GM21390 (cell line): ENCODE results near the gene AUNIP.

Source experiments
- ATAC-seq: cut with Tn5 transposase; IDR thresholded peaks from one replicate; pipeline ENCODE4 v1.9.1; 2021; ENCODE audit not compliant: unreplicated experiment

AUNIP gene

DNA sequence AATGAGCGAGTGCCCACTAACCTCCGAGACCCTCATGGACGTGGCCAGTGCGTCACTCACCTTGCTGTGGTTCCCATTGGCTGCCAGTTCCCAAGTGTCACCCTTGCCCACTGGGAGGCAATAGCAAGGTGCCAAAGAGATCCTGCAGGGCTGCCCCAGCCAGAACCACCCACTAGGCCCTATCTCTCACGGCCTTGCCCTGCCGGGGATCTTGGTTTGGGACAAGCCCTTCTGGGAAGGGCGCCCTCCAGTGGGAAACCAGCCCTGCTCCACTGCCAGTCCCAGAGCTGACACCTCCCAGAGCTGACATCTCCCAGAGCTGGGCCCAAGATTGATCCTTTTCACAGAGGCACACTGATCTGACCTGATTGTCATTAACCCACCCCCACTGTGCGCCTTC lies 61.3 kb downstream of the AUNIP start:
- no peak for ATAC-seq

DNA sequence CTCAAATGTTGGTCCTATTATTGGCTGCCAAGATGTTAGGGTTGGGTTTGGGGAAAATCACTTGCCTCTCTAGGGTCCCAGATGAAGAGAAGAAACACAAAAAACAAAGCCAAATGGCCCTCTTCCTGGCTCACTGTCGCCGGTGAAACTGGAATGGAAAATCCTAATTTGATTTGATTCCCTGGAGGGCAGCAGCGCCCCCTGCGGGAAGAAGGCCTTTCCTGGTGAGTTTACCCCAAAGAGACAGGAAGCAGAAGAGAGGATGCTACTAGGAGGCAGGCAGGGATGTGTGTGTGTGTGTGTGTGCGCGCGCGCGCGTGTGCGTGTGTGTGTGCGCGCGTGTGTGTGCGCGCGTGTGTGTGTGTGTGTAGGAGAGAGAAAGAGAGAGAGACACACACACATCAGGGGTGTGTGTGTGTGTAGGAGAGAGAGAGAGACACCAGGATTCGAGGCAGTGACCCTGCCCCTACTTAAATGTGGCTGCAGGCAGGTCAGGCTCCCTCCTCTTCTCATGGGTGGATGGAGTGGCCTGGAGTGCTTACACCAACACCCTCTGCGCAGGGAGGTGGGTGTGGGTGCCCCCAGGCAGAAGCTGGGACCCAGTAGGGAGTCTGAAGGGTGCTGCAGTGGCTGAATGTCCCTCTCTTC lies 62.3 kb downstream of the AUNIP start:
- no peak for ATAC-seq

- no peak for ATAC-seq
Observed at GRCh38 chr1:25795946-25796810, 63.1 kb downstream of the AUNIP start.

- ATAC-seq = no peak
Observed at GRCh38 chr1:25795211-25795610, 64.0 kb downstream of the AUNIP start.

DNA sequence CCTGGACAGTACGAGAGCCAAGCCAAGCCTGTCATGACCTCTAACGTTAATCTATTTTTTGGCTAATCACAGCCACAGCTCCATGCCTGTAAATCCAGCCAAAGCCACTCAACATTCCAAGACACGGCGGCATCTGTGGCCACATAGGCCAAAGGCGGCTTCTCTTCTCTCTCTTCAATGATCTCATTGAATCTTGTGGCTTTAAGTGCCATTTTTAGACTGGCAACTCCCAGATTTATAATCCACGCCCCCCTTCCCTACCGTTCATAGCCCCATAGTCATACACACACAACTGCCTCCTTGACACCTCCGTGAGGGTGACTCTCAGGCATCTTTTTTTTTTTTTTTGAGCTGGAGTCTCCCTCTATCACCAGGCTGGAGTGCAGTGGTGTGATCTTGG lies 64.9 kb downstream of the AUNIP start:
- no peak for ATAC-seq

DNA sequence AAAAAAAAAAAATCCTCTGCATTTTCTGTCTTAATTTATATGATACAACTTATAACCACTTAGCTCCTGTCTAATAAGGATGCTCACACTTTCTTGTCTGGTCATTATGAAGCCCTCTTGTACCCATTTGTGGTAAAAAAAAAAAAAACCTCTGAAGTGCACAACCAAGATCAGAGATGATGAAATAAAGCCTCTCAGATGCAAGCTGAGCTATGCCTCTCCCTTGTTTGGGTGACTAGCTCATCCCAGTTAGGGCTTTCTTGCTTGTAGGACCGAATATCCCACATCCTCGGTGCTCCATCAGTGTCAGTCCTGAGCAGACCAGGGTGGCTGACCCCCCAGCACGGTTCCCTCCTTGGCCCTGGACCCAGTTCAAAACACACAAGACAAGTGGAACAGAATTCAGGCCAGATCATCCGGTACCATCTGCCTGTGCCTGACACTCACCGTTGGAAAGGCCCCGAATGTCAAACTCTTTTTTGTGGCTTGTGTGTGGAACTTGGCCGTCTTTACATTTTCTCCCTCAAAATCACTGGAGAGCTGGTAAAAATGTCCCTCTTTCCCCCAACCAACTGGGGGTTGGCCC lies 65.6 kb downstream of the AUNIP start:
- no peak for ATAC-seq

DNA sequence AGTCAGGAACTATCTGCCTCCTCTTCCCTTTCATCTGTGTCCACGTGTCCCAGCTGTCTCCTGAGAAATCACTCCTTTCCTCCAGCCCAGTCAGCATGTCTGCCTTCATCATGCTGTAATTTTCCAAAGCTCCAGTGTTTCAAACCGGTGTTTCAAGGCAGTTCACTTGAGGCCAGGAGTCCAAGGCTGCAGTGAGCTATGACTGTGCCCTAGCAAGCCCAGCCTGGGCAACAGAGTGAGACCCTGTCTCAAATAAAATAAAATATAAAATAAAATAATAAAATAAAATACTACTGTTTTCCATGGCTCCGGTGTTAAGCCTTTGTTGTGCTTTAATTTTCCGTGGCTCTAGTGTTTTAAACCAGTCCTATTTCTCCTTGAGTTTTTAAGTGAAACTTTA lies 67.1 kb downstream of the AUNIP start:
- ATAC-seq = no peak

- no peak for ATAC-seq
Observed at GRCh38 chr1:25790472-25790871, 68.8 kb downstream of the AUNIP start.

GRCh38 chr1:25787760-25788166 lies 71.5 kb downstream of the AUNIP start:
- ATAC-seq = no peak

DNA sequence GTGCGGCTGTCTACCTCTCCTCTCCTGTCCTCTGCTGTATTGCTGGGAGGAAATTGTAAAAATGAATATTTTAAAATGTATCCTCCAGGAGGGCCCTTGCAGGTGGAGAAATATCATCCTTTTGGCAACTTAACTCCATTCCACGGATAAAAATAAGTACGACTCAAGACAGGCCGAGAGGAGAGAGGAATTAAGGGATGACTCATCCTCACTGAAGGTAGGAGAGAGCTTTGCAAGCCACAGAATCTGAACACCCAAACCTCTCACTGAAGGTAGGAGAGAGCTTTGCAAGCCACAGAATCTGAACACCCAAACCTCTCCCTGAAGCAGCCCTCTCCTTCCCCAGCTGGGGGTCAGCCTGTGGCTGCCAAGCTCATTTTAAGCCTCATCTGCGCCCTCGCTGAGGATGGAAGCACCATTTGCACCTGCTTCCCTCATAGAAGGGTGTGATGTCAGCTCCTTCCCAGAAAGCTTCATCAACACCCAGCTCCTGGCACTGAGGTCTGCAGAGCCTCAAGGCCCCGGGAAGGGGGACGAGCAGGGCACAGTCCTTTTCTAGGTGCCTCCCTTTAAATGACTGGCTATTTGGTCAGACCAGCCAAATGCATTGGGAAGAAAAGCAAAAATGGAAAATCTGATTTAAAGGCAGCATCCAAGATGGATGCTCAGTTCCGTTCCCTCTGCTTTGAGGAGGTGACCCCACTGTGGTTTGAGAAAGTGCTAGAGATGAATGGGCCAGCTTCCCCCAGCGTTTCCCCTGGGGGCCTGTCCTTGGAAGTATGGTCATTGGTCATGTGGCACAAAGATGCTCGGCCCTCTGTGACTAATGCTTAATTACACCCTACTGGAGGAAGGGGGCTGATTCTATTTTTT lies 72.1 kb downstream of the AUNIP start:
- ATAC-seq = no peak

DNA sequence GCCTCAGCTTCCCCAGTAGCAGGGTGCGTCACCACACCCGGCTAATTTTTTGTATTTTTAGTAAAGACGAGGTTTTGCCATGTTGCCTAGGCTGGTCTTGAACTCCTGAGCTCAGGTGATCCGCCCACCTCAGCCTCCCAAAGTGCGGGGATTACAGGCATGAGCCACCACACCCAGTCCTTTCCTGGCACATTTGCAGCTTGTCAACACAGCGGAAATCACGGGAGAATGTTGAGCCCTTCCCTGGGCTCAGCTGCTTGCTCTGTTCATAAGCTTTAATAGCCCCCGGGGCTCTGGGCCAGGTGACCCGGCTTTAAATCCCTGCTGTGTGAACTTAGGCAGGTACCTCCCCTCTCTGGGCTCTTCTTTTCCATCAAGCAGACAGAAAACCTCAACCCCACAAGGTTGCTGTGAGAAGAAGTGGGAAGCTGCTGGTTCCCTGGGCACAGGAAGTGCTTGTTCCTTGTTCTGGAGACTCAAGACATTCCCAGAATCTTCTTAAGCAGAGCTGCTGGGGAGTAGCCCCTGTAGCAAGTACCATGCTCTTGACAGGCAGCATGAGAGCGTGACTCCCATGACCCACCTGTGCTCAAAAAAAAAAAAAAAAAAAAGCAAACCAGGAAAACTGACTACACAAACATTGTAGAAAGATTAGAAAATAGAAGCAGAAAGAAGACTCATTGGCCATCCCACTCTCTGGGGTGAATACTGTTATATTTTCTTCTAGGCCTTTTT lies 73.8 kb downstream of the AUNIP start:
- ATAC-seq = no peak

- no peak for ATAC-seq
Observed at GRCh38 chr1:25784575-25785051, 74.6 kb downstream of the AUNIP start.
